ENCODE results near the gene AGAP1.

AGAP1 gene

DNA sequence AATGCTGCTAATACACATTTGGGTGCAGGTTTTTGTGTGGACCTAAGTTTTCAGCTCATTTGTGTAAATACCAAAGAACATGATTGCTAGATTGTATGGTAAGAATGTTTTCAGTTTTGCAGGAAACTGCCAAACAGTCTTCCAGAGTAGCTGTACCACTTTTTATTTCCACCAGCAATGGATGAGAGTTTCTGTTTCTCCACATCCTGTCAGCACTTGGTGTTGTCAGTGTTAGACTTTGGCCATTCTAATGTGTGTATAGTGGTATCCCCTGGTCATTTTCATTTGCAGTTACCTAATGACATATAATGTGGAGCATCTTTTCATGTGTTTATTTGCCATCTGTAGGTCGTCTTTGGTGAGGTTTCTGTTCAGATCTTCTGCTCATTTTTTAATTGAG lies 337.9 kb downstream of the AGAP1 start:
- no peak for DNase-seq

DNA sequence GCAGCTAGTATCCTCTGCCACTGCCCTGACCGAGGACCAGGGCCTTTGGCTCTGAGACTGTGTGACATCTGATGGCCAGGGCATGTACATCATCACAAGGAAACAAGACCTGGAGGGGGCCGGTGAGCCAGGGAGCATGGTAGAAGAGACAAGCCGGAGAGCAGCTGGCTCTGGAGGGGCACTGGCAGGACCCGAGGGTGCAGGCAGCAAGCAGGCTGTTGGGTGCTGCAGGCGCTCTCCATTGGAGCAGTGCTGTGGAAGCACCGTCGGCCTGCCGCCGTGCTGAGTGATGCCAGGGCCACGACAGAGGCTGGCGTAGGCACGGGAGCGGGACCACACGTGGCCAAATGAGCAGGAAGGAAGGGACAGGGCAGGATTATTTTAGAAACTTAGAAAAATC lies 339.1 kb downstream of the AGAP1 start:
- no peak for DNase-seq

DNA sequence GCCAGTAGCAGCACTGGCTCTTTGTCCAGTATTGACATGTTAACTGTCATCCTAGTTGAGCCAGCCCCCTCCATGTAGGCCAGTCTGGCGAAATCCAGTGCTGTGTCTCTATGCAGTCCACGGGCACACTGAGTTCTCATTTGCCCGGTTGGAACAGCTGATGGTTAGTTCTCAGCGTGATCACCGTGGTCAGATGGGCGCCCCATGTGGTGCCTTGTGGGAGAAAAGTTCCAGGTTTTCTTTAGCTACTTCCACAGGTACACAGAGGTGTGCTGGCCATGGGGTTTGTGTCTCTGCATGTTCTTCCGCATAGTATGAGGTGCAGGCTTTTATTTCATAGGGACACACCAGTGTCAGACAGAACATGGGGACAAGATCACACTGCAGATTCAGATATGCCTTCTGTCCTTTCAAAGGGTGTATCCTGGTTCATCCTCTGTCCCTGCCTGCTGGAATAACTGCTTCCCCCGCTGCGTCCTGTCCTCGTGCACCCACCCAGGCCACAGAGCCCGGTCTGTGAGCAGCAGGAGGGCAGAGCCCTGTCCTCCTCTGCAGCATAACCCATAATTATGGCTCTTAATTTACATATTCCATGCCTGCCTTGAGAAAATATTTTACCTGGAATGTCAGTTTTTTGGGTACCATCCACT lies 340.3 kb downstream of the AGAP1 start:
- no peak for DNase-seq

DNA sequence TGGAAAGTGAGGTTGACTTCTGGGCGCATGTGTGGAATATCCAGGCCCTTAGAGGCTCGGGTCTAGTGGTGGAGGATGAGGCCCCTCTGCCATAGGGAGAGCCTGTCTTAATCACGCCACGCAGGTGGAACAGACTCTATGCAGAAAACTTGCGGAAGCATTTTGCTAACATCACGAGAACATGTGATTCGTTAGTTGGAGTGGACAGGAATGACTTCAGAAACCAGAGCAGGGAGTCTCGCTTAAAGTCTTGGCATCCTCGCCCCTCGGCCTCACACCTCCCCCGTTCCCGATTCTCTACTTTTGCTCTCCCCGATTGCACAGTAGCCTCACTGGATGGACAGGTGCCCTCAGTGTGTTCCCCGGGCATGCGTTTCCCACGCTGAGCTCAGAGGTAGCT lies 340.9 kb downstream of the AGAP1 start:
- DNase-seq: no peak

DNA sequence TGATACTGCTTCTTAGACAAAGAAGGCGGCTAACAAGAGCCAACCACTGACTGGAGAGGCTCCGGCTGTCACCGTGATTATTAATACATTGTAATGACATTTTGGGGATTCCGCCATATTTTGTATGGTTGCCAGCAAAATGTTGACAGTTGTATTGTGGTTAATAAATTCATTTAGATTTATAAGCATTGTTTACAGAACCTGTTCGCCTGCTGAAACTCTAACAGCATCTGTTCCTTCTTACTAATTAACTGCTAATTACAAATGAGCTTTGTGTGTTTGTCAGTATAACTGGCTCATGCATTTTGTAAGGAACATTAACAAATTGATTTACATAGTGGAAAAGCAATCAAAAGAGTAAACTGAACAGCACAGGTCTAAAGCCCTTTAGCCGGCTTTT lies 342.0 kb downstream of the AGAP1 start:
- DNase-seq: no peak

- DNase-seq: no peak
Measured at GRCh38 chr2:235836491-235836911, 342.7 kb downstream of the AGAP1 start.

- DNase-seq: no peak
Measured at GRCh38 chr2:235839226-235839625, 345.4 kb downstream of the AGAP1 start.

- no peak for DNase-seq
Measured at GRCh38 chr2:235839974-235840373, 346.1 kb downstream of the AGAP1 start.

- DNase-seq: no peak
Measured at GRCh38 chr2:235841863-235842262, 348.0 kb downstream of the AGAP1 start.

GRCh38 chr2:235842941-235843340 lies 349.1 kb downstream of the AGAP1 start:
- DNase-seq: no peak

GRCh38 chr2:235843591-235844395 lies 349.9 kb downstream of the AGAP1 start:
- no peak for DNase-seq

- no peak for DNase-seq
Measured at GRCh38 chr2:235844561-235844960, 350.7 kb downstream of the AGAP1 start.

DNA sequence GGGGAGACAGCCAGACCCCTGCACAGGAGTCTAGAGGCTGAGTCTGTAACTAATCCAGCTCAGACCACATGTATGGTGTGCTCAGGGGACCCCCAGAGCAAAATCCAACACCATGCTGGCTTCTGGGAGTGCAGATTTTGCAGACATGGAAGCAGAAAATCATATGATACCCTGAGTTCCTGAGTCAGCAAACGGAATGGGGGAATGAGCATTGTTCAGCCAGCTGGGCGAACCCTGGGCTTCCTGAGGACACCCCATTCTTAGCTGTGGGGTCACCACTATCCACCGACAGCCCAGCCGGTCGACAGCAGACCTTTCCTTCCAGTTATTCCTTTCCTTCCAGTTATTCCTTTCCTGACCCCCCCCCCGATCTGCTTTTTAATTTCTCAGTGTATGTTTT lies 351.4 kb downstream of the AGAP1 start:
- DNase-seq: no peak

- DNase-seq: no peak
Measured at GRCh38 chr2:235847576-235847975, 353.7 kb downstream of the AGAP1 start.

DNA sequence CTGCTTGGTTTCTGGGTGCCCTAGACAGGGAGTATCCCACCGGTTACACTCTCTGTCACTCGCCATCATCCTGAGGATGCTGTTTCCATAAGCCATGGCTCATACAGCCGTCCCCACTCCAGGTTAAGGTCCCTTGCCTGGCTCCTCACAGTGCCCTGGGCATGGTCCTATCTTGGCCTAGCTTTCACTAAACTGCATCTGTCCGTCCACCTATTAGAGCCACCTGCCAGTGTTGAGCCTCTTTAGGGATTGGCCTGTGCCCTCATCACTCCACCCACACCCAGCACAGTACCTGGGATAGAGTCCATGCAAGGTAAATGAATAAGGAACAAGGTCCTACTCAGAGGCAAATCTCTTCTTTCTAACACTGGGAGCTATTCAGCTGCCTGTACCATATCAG lies 354.2 kb downstream of the AGAP1 start:
- no peak for DNase-seq

- DNase-seq: no peak
Measured at GRCh38 chr2:235848946-235849345, 355.1 kb downstream of the AGAP1 start.

GRCh38 chr2:235849489-235849888 lies 355.6 kb downstream of the AGAP1 start:
- no peak for DNase-seq

DNA sequence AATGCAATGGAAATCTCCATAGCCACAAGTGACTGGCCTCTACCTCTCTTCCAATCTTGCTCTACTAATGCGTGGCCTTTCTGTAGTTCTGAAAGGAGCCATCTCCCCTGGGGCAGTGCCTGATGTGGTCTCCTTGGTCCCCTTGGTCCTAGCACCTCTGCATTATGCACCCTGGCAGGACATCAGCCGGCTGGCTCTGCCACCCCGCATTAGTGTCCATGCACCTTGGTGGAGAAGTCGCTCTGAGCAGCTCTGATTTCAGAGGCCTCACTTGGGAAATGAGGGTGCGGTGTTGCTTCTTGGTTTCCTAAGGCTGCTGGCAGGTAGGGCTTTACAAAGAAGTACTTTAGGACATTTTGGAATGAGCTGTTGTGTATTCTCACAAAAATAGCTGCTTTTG lies 356.4 kb downstream of the AGAP1 start:
- DNase-seq: no peak

GRCh38 chr2:235850771-235851551 lies 357.1 kb downstream of the AGAP1 start:
- DNase-seq: no peak

DNA sequence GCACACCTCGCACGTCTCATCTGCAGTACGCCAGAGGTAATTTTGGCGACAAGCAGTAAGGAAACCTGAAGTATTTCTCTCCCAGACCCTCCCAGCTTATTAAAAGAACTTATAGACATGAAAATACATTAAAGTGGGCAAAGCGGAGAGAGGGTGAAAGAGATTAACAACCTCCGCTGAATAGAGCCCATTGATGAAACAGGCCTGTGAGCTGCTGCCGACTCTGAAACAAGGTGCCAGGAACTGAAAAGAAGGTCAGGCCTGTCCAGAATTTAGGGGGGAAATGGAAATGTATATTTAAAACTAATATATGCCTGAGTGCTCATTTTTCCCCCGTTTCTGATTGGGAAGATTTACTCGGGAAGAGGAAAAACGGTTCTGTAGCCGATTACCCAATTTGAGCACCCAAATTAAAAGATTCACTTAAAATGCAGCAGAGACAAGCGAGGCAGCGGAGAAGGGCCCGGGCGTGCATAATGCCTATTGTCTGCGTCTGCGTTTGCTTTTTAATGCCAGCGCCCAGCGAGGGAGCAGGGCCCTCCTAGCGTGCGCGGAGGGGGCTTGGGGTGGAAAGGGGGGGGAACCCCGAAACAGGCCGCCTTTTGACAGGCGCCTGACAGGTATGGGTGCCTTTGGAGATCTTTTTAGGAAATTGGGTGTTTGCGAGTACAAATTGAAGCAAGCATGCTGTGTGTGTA lies 358.1 kb downstream of the AGAP1 start:
- DNase-seq: no peak

- DNase-seq: no peak
Measured at GRCh38 chr2:235852526-235852920, 358.7 kb downstream of the AGAP1 start.

DNA sequence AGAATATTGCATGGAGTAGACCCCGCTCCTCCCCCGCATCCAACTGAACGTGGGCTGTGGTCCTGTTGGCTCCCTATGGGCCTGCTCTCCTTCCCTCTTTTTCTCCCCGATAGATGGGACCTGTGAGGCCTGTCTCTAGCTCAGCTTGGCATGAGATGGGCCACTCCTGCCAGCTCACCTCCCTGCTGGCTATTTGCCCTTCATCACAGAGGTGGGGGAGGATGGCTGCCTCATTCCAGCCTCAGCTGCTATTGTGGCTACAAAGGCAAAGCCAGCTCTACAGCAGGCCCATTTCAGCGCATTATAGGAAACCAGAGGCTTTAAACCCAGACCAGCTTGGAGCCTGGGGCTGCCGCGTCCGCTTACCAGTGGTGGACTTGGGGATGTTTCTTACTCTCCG lies 360.4 kb downstream of the AGAP1 start:
- DNase-seq: no peak

GRCh38 chr2:235855011-235855410 lies 361.2 kb downstream of the AGAP1 start:
- no peak for DNase-seq
